ENCODE data around the gene RHD.
"Not testable (repeated sequence)": the region's sequence is repeated elsewhere in the genome, so short reads cannot be mapped to it uniquely, and the experiment has no call there.

DNA sequence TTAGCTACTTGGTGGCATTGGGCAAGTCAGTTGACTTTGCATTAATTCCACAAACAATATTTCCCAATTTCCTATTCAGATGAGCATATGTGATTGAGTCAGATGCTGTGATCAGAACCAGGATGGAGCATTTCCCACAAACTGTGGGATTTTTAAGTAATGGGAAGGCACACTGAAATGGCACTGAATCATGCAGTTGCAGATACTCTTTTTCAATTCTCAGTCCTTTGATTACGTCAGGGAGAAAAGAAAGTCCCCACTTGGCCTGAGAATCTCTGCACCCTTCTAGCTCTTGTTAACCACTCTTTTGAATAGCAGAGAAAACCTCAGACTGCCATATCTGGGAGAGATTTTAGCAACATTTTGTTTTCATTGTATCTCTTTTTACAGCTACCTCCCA lies 36.8 kb downstream of the RHD start:
- TF ChIP-seq, protein P1, sequence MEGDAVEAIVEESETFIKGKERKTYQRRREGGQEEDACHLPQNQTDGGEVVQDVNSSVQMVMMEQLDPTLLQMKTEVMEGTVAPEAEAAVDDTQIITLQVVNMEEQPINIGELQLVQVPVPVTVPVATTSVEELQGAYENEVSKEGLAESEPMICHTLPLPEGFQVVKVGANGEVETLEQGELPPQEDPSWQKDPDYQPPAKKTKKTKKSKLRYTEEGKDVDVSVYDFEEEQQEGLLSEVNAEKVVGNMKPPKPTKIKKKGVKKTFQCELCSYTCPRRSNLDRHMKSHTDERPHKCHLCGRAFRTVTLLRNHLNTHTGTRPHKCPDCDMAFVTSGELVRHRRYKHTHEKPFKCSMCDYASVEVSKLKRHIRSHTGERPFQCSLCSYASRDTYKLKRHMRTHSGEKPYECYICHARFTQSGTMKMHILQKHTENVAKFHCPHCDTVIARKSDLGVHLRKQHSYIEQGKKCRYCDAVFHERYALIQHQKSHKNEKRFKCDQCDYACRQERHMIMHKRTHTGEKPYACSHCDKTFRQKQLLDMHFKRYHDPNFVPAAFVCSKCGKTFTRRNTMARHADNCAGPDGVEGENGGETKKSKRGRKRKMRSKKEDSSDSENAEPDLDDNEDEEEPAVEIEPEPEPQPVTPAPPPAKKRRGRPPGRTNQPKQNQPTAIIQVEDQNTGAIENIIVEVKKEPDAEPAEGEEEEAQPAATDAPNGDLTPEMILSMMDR (conservative IDR thresholded peaks at IDR 0.05 in 1 of 2, IDR thresholded peaks at IDR 0.05 in 1 of 2; ENCODE audit: extremely low read depth in 1 of 2, insufficient read depth in 1 of 2, low read depth in 1 of 2, low read length in 2 of 2): not testable (repeated sequence)
- not testable (repeated sequence) for TF ChIP-seq EZH2 (IDR thresholded peaks at IDR 0.05; ENCODE audit: borderline replicate concordance, low read length)

Measured in mammary epithelial cell (primary cell).